ENCODE results near the gene GP2.

GP2 gene

GRCh38 chr16:20306401-20306800, 20.9 kb downstream of the GP2 start:
- no peak for DNase-seq (ENCODE audit: extremely low read depth, low read depth)
- TF ChIP-seq CTCF (IDR thresholded peaks at IDR 0.05; ENCODE audit: low read depth, low read length) = no peak

GRCh38 chr16:20303012-20303411, 24.3 kb downstream of the GP2 start:
- DNase-seq (ENCODE audit: extremely low read depth, low read depth) = no peak
- TF ChIP-seq CTCF (IDR thresholded peaks at IDR 0.05; ENCODE audit: low read depth, low read length) = no peak

- no peak for DNase-seq (ENCODE audit: extremely low read depth, low read depth)
- no peak for TF ChIP-seq CTCF (IDR thresholded peaks at IDR 0.05; ENCODE audit: low read depth, low read length)
Measured at GRCh38 chr16:20302389-20302788, 24.9 kb downstream of the GP2 start.

- TF ChIP-seq CTCF (IDR thresholded peaks at IDR 0.05; ENCODE audit: low read depth, low read length) = no peak
Measured at GRCh38 chr16:20301840-20302239, 25.5 kb downstream of the GP2 start.

DNA sequence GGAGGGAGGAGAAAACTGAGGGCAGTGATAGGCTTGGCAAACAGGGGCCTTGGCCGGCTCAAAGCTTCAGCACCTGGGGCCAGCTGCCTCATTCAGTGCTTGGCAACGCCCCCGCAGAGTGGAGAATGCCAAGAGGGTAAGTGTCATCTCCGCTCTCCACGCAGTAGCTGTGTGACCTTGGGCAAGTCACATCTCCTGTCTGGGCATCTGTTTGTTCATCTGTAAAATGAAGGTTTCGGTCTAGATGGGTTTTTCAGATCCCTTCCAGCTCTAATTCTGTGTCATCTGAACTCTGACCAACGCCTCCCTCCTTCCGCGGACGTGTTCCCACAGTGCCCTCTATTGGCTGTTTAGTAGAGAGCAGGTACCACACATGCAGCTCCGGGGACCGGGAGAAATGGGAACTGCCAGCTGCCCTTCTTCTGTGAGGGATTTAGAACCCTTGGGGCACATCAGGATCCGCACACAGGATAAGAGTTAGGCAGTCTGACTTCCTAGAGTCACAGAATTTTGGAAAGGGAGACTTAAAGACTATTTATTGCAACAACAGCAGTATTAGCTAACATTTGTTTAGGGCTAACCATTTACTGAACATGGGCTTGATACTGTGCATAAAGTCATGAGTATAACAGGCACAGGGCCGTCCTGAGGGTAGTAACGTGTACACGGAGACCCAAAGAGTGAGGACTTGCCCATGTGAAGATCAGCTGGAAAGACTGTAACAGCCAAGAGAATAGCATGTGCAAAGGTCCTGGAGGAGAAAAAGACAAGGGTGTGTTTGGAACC, 26.8 kb downstream of the GP2 start:
- DNase-seq (ENCODE audit: extremely low read depth, low read depth) = peak; percentile 5

More at GRCh38 chr16:20301840-20302239, 25.5 kb downstream of the GP2 start:
- no peak for DNase-seq (ENCODE audit: extremely low read depth, low read depth)

DNA sequence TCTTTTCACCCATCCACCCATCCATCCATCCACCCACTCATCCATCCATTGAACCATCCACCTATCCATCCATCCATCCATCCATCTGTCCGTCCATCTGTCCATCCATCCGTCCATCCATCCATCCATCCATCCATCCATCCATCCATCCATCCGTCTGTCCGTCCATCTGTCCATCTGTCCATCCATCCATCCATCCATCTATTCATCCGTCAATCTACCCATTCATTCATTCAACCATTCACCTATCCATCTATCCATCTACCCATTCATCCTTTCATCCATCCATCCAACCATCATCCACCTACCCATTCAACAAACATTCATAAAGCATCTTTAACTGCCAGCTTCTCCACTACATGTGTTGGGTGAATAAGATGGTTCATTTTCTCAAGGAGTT, 28.9 kb downstream of the GP2 start:
- no peak for DNase-seq (ENCODE audit: extremely low read depth, low read depth)
- no peak for TF ChIP-seq CTCF (IDR thresholded peaks at IDR 0.05; ENCODE audit: low read depth, low read length)

More for the DNA sequence above, 26.8 kb downstream of the GP2 start:
- peak; percentile 76 for TF ChIP-seq CTCF (IDR thresholded peaks at IDR 0.05; ENCODE audit: low read depth, low read length)

Data from AG09319 (cell line).